CD4-positive, CD25-positive, alpha-beta regulatory T cell (primary cell): ENCODE results near the gene EIF4H. TPM values are rescaled to one million over a fixed set of nuclear protein-coding genes. Genes with fewer than 3 reads are reported as not detected.

Experiments
- ATAC-seq, 2 donors: fragments of 150-1000 bp; cut with Tn5 transposase; one replicate each; pipeline ENCODE4 v1.10.0; 2021; ENCODE audit warnings: low read depth in 2 of 2, moderate number of reproducible peaks in 2 of 2, moderate library complexity in 1 of 2
- DNase-seq, 3 donors: peaks; one replicate each; pipeline versions ENCODE4 v3.0.0 to v3.0.0-alpha.2; 2012 to 2022; ENCODE audit warnings: mixed read lengths in 1 of 3
- H3K27ac ChIP-seq: one replicate; pipeline ENCODE4 v1.7.0; 2013; ENCODE audit warnings: mild to moderate bottlenecking, low read length; ENCODE audit not compliant: insufficient read depth, poor library complexity, severe bottlenecking
- H3K27me3 ChIP-seq: one replicate; pipeline ENCODE4 v1.7.0; 2013; ENCODE audit warnings: low read length; ENCODE audit not compliant: control insufficient read depth, insufficient read depth
- H3K36me3 ChIP-seq: one replicate; pipeline ENCODE4 v1.7.0; 2013; ENCODE audit warnings: mild to moderate bottlenecking, low read length, moderate library complexity; ENCODE audit not compliant: control insufficient read depth, insufficient read depth
- H3K4me1 ChIP-seq: 2 replicates; pipeline ENCODE4 v1.7.0; 2013; ENCODE audit warnings: mild to moderate bottlenecking, low read length; ENCODE audit not compliant: insufficient read depth, control insufficient read depth, poor library complexity, severe bottlenecking
- H3K4me3 ChIP-seq: one replicate; pipeline ENCODE4 v1.7.0; 2013; ENCODE audit warnings: low read depth, mild to moderate bottlenecking, low read length, moderate library complexity
- H3K9me3 ChIP-seq, 2 experiments: 1 replicate in 1 of 2; 2 replicates in 1 of 2; pipeline ENCODE4 v1.7.0; 2013; ENCODE audit warnings: low read length in 2 of 2, mild to moderate bottlenecking in 1 of 2, moderate library complexity in 1 of 2; ENCODE audit not compliant: control insufficient read depth in 2 of 2
- H3K27ac Mint-ChIP-seq, 3 donors: one replicate each; pipeline ENCODE4 v1.8.0; 2020 to 2022; ENCODE audit warnings: mild to moderate bottlenecking in 3 of 3, mixed read lengths in 3 of 3, moderate library complexity in 2 of 3
- H3K27me3 Mint-ChIP-seq: one replicate; pipeline ENCODE4 v1.8.0; 2022; ENCODE audit warnings: mild to moderate bottlenecking, mixed read lengths
- H3K36me3 Mint-ChIP-seq: one replicate; pipeline ENCODE4 v1.8.0; 2020; ENCODE audit warnings: mixed read lengths
- H3K4me1 Mint-ChIP-seq, 4 donors: one replicate each; pipeline ENCODE4 v1.8.0; 2020 to 2022; ENCODE audit warnings: mixed read lengths in 4 of 4, mild to moderate bottlenecking in 1 of 4
- H3K4me3 Mint-ChIP-seq, 4 donors: one replicate each; pipeline ENCODE4 v1.8.0; 2020 to 2022; ENCODE audit warnings: mild to moderate bottlenecking in 4 of 4, mixed read lengths in 4 of 4, moderate library complexity in 3 of 4
- H3K9me3 Mint-ChIP-seq, 7 donors: one replicate each; pipeline ENCODE4 v1.8.0; 2020 to 2022; ENCODE audit warnings: mixed read lengths in 7 of 7, mild to moderate bottlenecking in 3 of 7, moderate library complexity in 2 of 7
- polyA plus RNA-seq, 4 donors: library from polyadenylated mRNA; unstranded; fragments of 300-500 nt; fragmentation: Illumina TruSeq; gene quantifications; one replicate each; pipeline ENCODE4 v1.2.3, GENCODE V29; 2021
- total RNA-seq: library from RNA; stranded (reverse); gene quantifications from one replicate; pipeline ENCODE4 v1.2.3, GENCODE V29; 2022

Gene EIF4H
- total and polyA plus RNA-seq, 5 donors from 2014 or later = 222 to 263 (median 243) TPM

GRCh38 chr7:74183653-74184450, 9.7 kb downstream of the EIF4H start:
- peak; percentile 33 to 60 for ATAC-seq
- H3K9me3 ChIP-seq = no peaks in the 10 kb centered on the region
- H3K4me1 ChIP-seq = peaks cover 73% of the 10 kb centered on the region
- H3K27ac Mint-ChIP-seq = peak overlapping the region; percentile 9 to 64 (median 47)
- peak overlapping the region; percentile 45 for H3K27ac ChIP-seq
- peak in 1 of 3 donors; percentile 51 for DNase-seq
- peaks cover 31% of the 10 kb centered on the region for H3K36me3 Mint-ChIP-seq
- H3K4me3 Mint-ChIP-seq = peak overlapping the region; percentile 33 to 85 (median 50)
- peaks cover 39% of the 10 kb centered on the region for H3K36me3 ChIP-seq
- peak overlapping the region; percentile 46 for H3K4me3 ChIP-seq
- no peaks in the 10 kb centered on the region for H3K9me3 Mint-ChIP-seq
- peaks cover 40 to 97% (median 81%) of the 10 kb centered on the region in 4 donors for H3K4me1 Mint-ChIP-seq
- no peaks in the 10 kb centered on the region for H3K27me3 ChIP-seq
- H3K27me3 Mint-ChIP-seq = no peaks in the 10 kb centered on the region

- Mint-ChIP-seq H3K4me1 (peaks cover 37 to 86% (median 74%) of the 10 kb centered on the region in 4 donors), H3K36me3 (peaks cover 38% of the 10 kb centered on the region), H3K9me3 (no peaks in the 10 kb centered on the region), H3K27ac (no peak overlapping the region), H3K27me3 (no peaks in the 10 kb centered on the region), H3K4me3 (peak overlapping the region; percentile 5 to 60 (median 20))
- Histone ChIP-seq H3K27ac (no peak overlapping the region), H3K4me1 (peaks cover 64% of the 10 kb centered on the region), H3K9me3 (no peaks in the 10 kb centered on the region), H3K36me3 (peaks cover 43% of the 10 kb centered on the region), H3K4me3 (peak overlapping the region; percentile 45), H3K27me3 (no peaks in the 10 kb centered on the region)
- DNase-seq = no peak
- no peak for ATAC-seq
These were observed 10.9 kb downstream of the EIF4H start for GRCh38 chr7:74185016-74185415.

GRCh38 chr7:74185636-74186035, 11.5 kb downstream of the EIF4H start:
- Mint-ChIP-seq H3K4me3 (peak overlapping the region; percentile 18 to 41 (median 24)), H3K9me3 (no peaks in the 10 kb centered on the region), H3K27ac (peak overlapping the region in 2 of 3 donors; percentile 43 to 56), H3K36me3 (peaks cover 40% of the 10 kb centered on the region), H3K27me3 (no peaks in the 10 kb centered on the region), H3K4me1 (peaks cover 32 to 80% (median 69%) of the 10 kb centered on the region in 4 donors)
- Histone ChIP-seq H3K36me3 (peaks cover 46% of the 10 kb centered on the region), H3K4me3 (peak overlapping the region; percentile 45), H3K4me1 (peaks cover 59% of the 10 kb centered on the region), H3K9me3 (no peaks in the 10 kb centered on the region), H3K27me3 (no peaks in the 10 kb centered on the region), H3K27ac (no peak overlapping the region)
- no peak for DNase-seq
- ATAC-seq = no peak

- Histone ChIP-seq H3K4me1 (peaks cover 39% of the 10 kb centered on the region), H3K27me3 (no peaks in the 10 kb centered on the region), H3K27ac (no peak overlapping the region), H3K36me3 (peaks cover 58% of the 10 kb centered on the region), H3K4me3 (no peak overlapping the region), H3K9me3 (no peaks in the 10 kb centered on the region)
- no peaks in the 10 kb centered on the region for H3K9me3 Mint-ChIP-seq
- peaks cover 35% of the 10 kb centered on the region for H3K36me3 Mint-ChIP-seq
- H3K4me1 Mint-ChIP-seq = peaks cover 24 to 57% (median 48%) of the 10 kb centered on the region in 4 donors
- no peak overlapping the region for H3K4me3 Mint-ChIP-seq
- DNase-seq (no peak), ATAC-seq (no peak)
- H3K27me3 Mint-ChIP-seq = no peaks in the 10 kb centered on the region
- H3K27ac Mint-ChIP-seq = peak overlapping the region in 1 of 3 donors; percentile 37
These were observed 13.9 kb downstream of the EIF4H start for GRCh38 chr7:74187915-74188675.

- Mint-ChIP-seq H3K4me1 (peaks cover 14 to 36% (median 27%) of the 10 kb centered on the region in 4 donors), H3K27me3 (no peaks in the 10 kb centered on the region), H3K36me3 (peaks cover 45% of the 10 kb centered on the region), H3K9me3 (no peaks in the 10 kb centered on the region), H3K4me3 (no peak overlapping the region), H3K27ac (no peak overlapping the region)
- no peak for ATAC-seq
- Histone ChIP-seq H3K27me3 (no peaks in the 10 kb centered on the region), H3K9me3 (no peaks in the 10 kb centered on the region), H3K4me3 (no peak overlapping the region), H3K4me1 (peaks cover 17% of the 10 kb centered on the region), H3K36me3 (peaks cover 76% of the 10 kb centered on the region), H3K27ac (no peak overlapping the region)
- no peak for DNase-seq
These were observed 16.1 kb downstream of the EIF4H start for GRCh38 chr7:74190259-74190658.

- Mint-ChIP-seq H3K36me3 (peaks cover 51% of the 10 kb centered on the region), H3K27ac (no peak overlapping the region), H3K27me3 (no peaks in the 10 kb centered on the region), H3K4me3 (no peak overlapping the region), H3K4me1 (peaks cover 9 to 26% (median 19%) of the 10 kb centered on the region in 4 donors), H3K9me3 (no peaks in the 10 kb centered on the region)
- ATAC-seq (no peak), DNase-seq (no peak)
- no peaks in the 10 kb centered on the region for H3K9me3 ChIP-seq
- H3K27me3 ChIP-seq = no peaks in the 10 kb centered on the region
- H3K4me1 ChIP-seq = peaks cover 8% of the 10 kb centered on the region
- no peak overlapping the region for H3K4me3 ChIP-seq
- H3K36me3 ChIP-seq = peaks cover 78% of the 10 kb centered on the region
- no peak overlapping the region for H3K27ac ChIP-seq
These were observed 17.1 kb downstream of the EIF4H start for GRCh38 chr7:74191231-74191630.

- no peak for ATAC-seq
These were observed 18.9 kb downstream of the EIF4H start for GRCh38 chr7:74193054-74193453.

More at GRCh38 chr7:74193054-74193453, 18.9 kb downstream of the EIF4H start:
- Histone ChIP-seq H3K36me3 (peaks cover 76% of the 10 kb centered on the region), H3K4me3 (no peak overlapping the region), H3K9me3 (no peaks in the 10 kb centered on the region), H3K27ac (no peak overlapping the region), H3K4me1 (no peaks in the 10 kb centered on the region), H3K27me3 (no peaks in the 10 kb centered on the region)
- Mint-ChIP-seq H3K4me1 (peaks cover 0 to 9% (median 4%) of the 10 kb centered on the region in 4 donors), H3K4me3 (peak overlapping the region in 1 of 4 donors; percentile 61), H3K9me3 (no peaks in the 10 kb centered on the region), H3K27ac (no peak overlapping the region), H3K36me3 (peaks cover 48% of the 10 kb centered on the region), H3K27me3 (no peaks in the 10 kb centered on the region)
- DNase-seq = no peak
